Dermis blood vessel endothelial cell (primary cell): ENCODE data around the gene DECR2. TPM values are rescaled to one million over a fixed set of nuclear protein-coding genes. Genes with fewer than 3 reads are reported as not detected.
"Not testable (repeated sequence)": the region's sequence is repeated elsewhere in the genome, so short reads cannot be mapped to it uniquely, and the experiment has no call there.

Source experiments
- DNase-seq: peaks from one replicate; pipeline ENCODE4 v3.0.0; 2010
- total RNA-seq: library from RNA; depleted of rRNA; stranded (reverse); fragments of >200 nt; gene quantifications from 2 replicates; pipeline ENCODE4 v1.2.3, GENCODE V29; 2014

Gene DECR2
- total RNA-seq, 1 donor from 2014 or later: 13.4 TPM

DNA sequence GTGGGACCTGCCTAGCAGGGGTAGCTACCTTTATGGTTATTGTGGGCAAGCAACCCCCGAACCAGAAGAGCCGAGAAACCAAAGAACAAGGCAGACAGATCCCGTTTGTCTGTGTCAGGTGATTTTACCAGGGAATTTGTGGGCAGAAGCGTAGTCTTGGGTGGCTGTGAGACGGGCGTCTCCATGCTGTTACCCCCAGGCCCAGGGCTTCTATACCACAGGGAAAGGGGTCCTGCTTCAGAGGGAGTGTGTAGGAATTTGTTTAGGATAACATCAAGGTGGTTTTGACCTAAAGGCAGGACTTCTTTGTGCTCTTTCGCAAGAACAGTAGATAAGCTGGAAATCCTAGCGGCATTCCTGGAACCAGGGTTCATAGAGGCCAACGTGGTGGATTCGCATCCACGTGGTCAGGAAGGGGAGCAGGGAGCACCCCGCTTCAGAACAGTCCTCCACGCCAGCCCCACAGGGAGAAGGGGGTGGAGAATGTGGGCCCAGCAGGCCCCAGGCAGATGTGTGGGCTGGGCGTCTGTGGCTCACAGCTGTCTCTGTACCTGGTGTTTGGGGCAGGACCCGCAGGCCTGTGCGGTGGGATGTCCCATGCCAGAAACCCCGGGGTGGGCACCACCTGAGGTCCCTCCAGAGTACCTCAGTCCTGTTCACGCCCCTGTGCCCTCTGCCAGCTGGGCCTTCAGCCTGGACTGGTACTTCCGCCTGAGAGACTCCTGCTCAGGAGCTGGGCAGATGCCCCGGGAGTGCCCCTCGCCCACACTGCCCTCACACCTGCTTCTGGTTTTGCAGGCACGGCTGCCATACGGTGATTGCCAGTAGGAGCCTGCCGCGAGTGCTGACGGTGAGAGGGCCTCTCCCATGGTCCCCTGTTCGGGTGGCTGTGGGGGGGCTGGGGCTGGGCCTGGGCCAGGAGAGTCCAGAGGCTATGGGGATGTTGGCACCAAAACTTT lies 4.1 kb downstream of the DECR2 start:
- no peak for DNase-seq

DNA sequence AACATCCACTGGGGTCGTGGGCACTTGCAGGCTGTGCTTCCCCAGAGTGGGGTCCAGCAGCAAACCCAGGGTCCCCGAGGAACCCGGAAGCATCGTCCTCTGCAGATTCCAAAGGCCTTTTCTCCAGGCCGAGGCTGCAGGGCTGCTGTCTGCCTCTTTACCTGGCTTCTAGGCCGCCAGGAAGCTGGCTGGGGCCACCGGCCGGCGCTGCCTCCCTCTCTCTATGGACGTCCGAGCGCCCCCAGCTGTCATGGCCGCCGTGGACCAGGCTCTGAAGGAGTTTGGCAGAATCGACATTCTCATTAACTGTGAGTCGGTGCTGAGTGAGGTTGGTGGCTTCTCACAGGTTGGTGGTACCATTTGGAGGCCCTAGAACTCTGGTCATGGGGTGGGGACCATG lies 5.6 kb downstream of the DECR2 start:
- DNase-seq: no peak

- no peak for DNase-seq
Observed at GRCh38 chr16:410516-411178, 9.0 kb downstream of the DECR2 start.

GRCh38 chr16:411576-412265 lies 10.0 kb downstream of the DECR2 start:
- DNase-seq: no peak

DNA sequence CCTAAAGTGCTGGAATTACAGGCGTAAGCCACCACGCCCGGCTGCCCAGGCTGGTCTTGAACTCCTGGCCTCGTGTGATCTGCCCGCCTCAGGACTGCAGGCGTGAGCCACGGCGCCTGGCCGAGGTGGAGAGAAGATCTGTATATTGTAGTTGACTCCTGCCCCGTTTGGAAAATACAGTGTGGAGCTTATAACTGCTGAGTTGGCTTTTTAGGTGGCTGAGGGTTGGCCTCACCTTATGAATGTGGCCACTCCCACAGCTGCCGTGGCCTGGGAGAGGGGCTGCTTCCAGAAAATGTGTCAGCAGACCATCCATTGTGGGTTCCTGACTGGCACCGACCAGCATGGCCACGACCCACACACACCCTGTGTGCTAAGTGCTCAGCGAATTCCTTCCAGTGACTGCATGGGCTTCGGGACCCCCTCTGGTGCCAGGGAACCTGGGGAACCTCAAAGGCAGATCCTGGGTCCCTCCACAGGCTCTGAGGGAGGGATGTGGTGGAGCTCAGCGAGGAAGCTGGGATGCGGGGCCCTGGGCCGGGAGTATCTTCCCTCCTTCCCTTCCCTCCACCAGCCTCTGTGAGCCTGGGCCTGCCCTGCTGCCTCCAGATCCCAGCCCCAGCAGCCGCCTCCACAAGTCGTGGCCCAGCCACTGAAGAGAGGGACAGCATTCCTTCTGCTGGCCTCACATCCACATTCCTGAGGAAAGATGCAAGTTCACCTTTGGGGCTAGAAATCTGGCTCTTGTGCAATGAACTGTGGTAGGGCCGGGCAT lies 12.9 kb downstream of the DECR2 start:
- no peak for DNase-seq

DNA sequence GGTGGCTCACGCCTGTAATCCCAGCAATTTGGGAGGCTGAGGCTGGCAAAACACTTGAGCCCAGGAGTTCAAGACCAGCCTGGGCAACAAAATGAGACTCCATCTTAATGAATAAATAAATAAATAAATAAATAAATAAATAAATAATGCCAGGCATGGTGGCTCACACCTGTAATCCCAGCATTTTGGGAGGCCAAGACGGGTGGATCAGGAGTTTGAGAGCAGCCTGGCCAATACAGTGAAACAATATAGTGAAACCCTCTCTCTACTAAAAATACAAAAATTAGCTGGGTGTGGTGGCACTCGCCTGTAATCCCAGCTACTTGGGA lies 13.4 kb downstream of the DECR2 start:
- DNase-seq: not testable (repeated sequence)

DNA sequence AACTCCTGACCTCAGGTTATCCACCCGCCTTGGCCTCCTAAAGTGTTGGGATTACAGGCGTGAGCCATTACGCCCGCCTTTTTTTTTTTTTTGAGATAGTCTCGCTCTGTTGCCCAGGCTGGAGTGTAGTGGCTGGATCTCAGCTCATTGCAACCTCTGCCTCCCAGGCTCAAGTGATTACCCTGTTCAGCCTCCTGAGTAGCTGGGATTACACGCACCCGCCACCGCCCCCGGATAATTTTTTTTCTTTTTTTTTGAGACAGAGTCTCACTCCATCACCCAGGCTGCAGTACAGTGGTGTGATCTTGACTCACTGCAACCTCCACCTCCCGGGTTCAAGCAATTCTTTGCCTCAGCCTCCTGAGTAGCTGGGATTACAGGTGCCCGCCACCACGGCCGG lies 20.5 kb downstream of the DECR2 start:
- DNase-seq: not testable (repeated sequence)

GRCh38 chr16:424033-424622 lies 22.4 kb downstream of the DECR2 start:
- DNase-seq: peak; percentile 95

DNA sequence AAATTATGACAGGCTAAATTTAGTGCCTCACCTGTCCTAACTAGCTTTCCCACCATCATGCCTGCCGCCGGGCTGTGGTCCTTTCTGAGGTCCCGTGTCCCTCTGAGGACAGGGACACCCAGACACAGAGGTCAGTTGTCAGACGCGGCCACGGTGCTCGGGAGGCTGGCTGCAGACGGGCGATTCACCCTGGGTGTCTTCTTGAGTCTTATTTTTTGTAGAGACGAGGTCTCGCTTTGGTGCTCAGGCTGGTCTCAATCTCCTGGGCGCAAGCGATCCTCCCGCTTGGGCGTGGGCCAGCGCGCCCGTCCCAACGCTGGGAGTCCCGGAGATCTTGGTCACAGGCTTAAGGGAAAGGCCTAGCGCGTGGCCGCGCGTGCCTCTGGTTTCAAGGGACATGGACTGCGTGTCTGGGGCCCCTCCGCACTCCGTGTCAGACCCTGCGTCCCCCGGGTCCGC lies 23.0 kb downstream of the DECR2 start:
- peak; percentile 52 for DNase-seq

DNA sequence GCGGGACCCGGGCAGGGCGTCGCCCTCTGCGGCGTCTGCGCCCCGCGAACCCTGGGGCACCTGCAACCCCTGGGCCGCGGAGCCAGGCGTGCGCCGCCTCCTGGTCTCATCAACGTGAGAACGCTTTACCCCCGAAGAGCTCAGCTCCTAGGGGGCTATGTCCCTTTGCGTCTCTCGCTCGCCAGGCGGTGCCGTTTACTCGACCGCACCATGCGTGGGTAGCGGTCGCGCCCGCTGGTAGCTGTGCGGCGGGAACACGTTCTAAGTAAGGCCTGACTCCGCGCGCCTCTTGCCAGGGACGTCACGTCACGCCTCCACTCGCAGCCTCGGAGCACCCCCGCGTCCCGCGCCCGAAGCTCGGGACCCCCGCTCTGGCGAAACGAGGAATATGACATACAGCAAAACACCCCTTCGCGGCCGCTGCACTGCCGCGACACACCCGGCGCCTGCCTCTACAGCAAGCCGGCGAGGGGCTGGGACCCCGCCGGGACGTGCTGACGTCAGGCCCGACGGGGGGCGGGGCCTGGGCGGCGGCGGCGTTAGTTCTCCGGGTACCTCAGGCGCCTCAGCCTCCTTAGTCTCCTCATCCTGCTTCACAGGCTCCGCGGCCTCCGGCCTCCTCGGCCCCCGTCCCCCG lies 23.5 kb downstream of the DECR2 start, which contains the start of gene RAB11FIP3:
TSS of gene RAB11FIP3 (plus strand) at position 568 of the 637 bp plus-strand sequence. CDS start 358 bp downstream, outside the sequence.
- DNase-seq: peak; percentile 91

- no peak for DNase-seq
Observed at GRCh38 chr16:425740-426114, 24.0 kb downstream of the DECR2 start.

DNA sequence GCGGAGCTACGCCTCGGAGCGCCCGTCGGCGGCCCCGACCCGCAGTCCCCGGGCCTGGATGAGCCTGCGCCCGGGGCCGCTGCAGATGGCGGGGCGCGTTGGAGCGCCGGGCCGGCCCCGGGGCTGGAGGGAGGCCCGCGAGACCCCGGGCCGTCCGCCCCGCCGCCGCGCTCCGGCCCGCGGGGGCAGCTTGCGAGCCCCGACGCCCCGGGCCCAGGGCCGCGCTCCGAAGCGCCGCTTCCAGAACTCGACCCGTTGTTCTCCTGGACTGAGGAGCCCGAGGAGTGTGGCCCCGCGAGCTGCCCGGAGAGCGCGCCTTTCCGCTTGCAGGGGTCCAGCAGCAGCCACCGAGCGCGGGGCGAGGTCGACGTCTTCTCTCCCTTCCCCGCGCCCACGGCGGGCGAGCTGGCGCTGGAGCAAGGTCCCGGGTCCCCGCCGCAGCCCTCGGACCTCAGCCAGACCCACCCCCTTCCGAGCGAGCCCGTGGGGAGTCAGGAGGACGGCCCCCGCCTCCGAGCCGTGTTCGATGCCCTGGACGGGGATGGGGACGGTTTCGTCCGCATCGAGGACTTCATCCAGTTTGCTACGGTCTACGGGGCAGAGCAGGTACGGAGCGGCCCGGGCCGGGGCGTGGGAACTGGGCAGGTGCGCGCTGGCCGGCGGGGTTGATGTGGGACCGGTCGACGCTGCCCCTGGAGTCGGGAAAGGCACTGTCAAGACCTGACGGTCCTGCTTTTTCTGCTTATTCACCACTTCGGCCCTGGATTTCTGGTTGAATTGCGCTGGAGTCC lies 24.6 kb downstream of the DECR2 start:
- DNase-seq: peak; percentile 35

GRCh38 chr16:426906-427249 lies 25.2 kb downstream of the DECR2 start:
- DNase-seq: no peak

DNA sequence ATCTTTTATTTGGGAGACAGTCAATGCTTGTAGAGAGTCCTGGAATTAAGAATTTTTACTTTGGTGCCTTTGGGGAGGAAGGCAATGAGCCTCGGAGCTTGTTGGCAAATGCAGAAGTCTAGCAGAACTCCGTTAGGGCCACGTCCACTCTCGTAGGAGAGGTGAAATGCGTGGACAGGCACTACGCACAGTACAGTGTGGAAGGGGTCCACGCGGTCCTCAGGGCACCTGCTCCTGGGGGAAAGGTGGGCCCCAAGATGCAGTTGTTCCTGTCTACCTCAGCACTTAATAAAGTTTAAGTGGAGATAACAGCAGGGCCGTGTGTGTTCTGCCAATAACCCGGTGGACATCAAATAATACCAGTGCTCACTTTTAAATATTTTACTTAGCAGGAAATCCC lies 25.6 kb downstream of the DECR2 start:
- no peak for DNase-seq

GRCh38 chr16:430904-431303 lies 29.2 kb downstream of the DECR2 start:
- no peak for DNase-seq

- peak; percentile 44 for DNase-seq
Observed at GRCh38 chr16:440627-441026, 38.9 kb downstream of the DECR2 start.

GRCh38 chr16:441447-441846 lies 39.8 kb downstream of the DECR2 start:
- DNase-seq: no peak

DNA sequence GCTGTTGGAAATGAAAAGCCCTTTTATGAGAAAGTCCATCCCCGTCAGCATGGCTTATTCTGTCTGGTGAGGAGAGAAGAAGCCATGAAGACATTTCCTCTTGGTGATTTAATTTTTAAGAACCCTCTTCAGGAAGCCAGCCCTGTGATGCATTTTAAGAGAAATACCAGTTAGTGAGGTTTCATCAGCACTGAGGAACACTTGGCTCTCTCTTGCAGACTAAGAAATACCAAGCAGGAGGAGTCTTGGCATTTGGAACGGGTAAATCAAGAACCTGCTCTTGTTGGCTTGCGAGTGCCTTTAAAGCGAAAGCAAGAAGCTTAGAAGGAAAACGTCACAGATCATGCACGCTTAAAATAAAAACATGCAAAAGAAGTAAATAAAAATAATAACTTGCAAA lies 41.3 kb downstream of the DECR2 start:
- DNase-seq: no peak

DNA sequence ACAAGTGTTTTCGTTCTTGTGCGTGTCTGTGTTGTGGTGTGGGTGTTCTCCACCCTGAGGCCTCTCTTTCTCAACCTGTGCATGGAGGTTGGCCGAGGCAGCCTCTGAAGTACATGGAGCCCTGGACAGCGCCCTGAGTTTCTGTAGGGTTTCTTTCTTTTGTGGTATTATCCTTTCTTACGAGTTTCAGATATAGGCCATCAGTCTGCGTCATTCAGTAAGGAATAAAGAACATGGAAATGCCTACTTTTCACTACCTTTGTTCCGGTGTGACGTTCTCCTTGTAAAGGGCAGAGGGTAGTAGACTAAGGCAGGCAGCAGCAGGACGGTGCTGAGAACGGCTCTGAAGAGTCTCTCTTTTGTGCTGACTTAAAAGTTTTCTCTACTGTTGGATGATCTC lies 42.3 kb downstream of the DECR2 start:
- DNase-seq: no peak

DNA sequence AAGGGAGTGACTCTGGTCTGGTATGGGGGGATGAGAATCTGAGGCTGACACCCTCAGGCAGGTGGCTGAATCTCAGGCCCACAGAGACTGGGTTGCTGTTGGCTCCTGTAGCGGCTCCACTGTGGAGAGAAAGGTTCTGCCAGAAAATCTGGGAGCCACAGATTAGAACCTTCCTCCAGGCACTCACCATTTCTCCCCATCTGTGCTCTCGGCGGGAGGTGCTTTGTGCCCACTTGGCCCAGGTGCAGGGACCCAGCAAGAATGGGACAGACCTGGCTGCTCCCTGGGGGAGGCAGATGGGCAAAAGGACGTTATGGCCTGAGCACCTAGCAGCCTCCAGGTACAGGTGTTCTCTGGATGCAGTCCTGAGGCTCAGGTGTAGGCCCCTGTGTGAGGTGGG lies 43.9 kb downstream of the DECR2 start:
- DNase-seq: no peak

- DNase-seq: no peak
Observed at GRCh38 chr16:450385-450784, 48.7 kb downstream of the DECR2 start.
